ENCODE results near the gene GALNT4.

Gene GALNT4

DNA sequence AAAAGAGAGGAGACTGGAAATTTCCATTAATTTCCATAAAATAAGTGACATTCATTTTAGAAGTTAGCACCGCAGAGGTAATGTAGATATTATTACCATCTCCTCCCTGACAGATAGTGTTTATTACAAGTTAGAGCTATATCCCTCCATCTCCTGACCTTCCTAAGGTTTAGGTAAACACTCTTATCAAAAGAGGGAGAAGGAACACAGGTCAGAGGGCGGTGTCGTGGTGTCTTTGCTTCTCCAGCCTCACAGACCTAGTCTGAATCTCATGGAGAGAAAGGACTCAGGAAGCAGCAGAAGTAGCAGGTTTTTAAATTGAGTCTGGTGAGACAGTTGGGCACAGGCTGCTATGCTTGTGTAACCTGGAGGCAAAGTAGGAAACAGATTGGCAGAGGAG lies 12.8 kb upstream of the GALNT4 start:
- no peak for DNase-seq

DNA sequence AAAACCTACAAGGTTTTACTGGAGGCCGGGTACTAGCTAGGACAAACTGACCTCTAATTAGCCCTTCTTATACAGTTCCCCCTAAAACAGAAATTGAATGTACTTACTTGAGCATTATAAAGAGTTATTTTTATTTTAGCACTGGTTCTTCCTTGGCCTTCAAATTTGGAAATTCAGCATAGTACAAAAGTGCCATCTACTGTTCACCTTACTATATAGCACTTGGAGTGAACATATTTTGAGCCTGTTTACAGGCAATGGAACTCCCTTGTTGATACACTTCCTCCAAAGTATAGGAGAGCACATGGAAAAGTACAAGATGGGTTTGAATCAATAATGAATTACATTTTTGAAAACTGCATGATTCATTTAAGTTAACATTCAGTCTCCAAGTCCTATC lies 5.1 kb upstream of the GALNT4 start:
- DNase-seq = peak in 1 of 56 donors; percentile 57

DNA sequence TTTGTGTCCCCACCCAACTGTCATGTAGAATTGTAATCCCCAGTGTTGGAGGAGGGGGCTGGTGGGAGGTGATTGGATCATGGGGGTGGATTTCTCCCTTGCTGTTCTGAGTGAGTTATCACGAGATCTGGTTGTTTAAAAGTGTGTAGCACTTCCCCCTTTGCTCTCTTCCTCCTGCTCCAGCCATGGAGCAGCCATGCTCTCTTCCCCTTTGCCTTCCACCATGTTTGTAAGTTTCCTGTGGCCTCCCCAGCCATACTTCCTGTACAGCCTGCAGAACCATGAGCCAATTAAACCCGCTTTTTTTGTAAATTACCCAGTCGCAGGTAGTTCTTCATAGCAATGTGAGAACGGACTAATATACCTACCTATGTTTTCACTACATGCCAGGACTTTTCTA lies 3.8 kb upstream of the GALNT4 start:
- DNase-seq = no peak

DNA sequence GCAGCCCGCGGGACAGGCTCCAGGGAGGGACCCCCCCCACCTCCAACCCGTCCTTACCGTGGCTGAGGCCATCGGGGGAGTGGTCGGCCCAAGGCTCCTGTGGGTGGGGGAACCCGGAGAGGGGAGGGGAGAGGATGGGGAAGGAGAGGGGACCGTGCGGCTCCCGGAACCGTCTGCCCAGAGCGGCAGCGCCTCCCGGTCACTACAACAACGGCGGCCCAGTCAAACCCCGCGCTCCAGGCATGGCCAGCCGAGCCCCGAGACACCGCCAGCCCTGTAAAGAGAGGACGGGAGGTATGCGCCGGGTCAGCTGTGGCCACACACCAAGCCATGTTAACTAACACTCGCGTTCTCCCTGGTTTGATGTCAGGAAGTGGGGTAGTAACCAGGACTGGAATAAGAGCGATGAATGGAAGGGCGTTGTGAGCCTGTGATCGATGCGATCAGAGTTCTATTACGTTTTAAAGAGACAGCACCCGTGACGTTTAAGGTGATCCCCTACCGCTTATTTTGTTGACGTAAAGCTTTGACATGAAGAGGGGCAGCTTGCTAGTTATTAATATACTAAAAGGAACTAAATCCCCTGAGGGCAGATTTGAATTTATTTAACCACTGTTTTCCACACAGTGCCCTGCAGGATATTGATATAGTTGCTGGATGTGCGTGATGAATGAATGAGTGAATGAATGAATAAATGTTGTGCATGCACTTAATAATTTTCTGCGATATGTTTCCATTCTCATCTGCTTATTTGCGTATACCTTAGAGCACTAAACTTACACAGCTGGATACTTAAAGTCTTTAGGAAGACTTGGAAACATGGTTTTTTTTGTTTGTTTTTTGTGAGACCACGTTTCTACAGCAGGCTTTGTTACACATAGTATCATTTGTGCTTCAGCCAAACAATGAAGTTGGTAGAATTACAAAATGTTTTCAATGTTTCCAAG lies 1.5 kb upstream of the GALNT4 start, which contains the start of gene POC1B:
Gene POC1B, minus strand, starts transcription at position 224 of the 947 bp plus-strand sequence. Its CDS starts 152 bp downstream, at position 72.
- peak; percentile 20 to 91 (median 78) for DNase-seq

DNA sequence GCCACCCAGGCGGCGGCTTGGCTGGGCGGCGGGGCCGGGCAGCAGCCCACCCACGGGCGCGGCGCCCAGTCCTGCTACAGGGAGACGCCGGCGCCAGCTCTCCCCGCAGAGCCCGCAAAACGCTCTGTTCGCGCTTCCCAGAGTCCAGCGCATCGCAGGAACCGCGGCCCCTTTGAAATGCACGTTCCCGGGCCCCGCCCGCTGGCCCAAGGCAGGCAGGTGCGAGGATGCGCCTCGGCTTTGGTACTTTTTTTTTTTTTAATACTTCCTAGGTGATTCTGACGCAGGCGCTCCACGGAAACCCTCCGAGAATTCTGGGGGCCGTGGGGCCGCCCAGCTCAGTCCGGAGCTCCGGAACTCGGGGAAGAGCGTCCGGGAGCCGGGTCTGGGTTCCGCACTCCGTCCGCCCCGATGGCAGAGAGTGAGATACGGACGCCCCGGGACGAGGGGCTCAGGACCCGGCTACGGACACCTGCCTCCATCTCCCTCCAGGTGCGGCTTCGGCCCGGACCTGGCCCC lies 768 bp upstream of the GALNT4 start:
- peak in 30 of 56 donors; percentile 19 to 76 (median 46) for DNase-seq

DNA sequence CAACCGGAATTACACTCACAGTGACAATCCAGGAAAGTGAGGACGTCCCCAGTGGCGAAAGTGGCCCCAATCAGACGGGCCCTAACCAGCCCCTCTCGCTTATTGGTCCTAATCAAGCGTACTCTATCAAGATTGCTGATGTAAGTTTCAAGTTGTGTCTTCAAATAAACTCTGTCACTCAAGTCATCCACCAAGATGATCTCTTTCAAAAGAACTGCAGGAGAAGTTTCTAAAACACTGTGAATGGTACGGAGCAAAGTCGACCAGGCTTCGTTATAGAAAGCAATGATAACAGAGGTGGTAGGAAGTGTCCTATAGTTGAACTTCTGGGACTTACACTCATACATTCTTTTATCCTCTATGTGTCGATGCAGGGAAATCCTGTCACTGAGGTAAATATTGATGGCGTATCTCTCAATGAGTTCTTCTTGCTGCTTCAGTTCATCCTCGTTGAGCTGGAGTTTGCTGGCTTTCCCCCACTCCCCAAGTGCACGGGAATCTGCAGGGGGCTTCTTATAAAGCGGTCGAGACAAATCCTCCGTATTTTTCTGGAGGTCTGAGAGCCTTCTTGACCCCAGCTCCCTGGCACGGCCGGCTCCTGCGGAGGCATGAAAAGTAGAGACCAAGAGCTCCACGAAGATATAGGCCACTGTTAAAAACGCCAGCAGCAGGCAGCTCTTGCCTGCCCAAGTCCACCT lies 604 bp downstream of the GALNT4 start:
- no peak for DNase-seq

DNA sequence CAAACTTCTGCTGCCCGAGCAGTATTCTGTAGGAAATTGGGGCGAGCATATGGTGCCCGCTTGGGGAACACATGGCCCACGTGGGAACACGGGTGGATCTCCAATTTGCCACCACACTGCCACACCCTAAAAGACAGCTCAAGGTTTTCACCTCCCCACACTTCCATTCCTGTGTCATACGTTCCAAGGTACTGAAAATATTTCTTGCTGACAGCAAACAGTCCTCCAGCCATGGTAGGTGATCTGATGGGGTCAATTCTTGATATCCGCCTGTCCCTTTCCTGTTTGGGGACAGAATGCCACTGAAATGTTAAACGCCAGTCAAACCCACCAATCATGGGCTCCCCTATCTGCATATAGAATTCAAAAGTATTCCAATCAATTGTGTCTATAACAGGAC lies 1.2 kb downstream of the GALNT4 start:
- no peak for DNase-seq

DNA sequence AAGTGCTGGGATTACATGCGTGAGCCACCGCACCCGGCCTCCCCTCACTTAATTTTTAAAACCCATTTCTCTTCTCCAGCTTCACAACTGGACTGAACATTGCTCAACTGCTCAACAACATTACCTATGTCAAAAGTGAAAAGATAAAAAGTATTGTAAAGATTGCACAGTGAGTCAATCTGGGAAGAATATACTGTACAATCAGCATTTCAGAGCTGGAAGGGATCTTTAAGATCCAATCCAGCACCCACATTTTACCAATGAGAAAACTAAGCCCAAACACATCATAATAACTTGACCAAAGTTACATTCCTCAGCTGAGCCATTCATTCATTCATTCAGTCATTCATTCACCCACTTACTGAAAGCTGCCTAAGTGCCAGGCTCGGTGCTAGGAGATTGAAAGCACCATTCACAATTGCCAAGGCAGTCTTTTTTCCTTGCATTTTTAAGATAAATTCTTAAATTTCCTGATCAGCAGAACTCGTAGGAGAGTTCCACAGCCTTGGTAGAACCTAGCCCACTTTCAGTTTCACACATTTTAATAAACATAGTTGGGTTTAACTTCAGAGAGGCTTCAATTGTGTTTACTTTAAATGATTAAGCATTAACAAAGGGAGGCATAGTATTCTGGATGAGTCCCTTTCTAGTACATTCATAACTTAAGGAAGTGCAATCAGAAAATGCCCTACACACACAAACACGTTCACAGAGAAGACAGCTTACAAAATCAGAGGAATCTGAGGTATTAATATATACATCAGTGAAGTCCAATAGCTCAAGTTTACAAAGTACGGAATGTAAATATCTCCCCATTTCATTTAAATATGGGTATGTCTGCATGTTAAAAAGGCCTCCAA lies 3.0 kb downstream of the GALNT4 start:
- DNase-seq = no peak

DNA sequence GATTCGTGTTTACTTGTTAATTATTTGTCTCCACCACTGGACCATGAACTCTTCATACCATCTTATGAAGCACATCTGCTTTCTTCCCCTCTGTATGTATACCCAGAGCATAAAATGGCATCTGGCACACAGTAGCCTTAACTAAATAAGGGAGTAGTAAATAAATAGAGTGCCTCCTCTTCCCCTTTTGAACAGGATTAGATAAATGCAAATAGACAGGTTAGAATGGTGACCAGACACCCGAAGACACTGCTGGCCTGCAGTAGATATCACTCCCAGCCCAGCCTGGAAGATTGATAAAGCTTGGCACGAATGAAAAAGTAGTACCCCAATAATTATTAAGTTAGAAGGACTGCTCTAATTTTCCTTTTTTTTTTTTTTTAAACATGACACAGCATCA lies 6.9 kb downstream of the GALNT4 start:
- DNase-seq = no peak

DNA sequence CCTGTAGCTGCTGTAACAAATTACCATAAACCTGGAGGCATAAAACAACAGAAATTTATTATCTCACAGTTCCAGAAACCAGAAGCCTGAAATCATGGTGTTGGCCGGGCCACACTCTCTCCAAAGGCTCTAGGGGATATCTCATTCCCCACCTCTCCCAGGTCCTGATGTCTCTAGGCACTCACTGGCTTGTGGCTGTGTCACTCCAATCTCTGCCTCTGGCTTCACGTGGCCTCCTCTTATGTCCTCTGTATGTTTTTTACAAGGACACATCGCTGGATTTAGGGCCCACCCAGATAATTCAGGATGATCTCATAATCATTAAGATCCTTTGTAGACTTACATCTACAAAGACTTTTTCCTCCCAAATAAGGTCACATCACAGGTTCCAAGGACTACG lies 8.0 kb downstream of the GALNT4 start:
- DNase-seq = no peak

DNA sequence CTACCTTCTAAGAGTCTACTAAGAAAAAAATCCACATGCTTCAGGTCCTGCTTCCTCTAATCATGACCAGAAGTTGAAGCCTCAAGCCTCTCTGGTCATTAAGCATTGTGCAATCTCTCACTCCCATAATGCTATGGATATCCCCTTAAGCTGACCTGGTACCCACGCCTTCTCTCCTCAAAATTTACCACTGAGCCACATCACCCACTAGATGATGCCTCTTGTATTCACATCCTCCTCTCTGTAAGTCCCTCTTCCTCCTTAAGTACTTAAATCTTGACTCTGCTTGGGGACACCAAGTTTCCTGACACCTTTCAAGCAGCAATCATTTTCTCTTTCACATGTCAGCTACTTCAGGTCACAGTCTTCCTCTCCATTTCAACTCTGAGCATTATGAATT lies 9.8 kb downstream of the GALNT4 start:
- no peak for DNase-seq

DNA sequence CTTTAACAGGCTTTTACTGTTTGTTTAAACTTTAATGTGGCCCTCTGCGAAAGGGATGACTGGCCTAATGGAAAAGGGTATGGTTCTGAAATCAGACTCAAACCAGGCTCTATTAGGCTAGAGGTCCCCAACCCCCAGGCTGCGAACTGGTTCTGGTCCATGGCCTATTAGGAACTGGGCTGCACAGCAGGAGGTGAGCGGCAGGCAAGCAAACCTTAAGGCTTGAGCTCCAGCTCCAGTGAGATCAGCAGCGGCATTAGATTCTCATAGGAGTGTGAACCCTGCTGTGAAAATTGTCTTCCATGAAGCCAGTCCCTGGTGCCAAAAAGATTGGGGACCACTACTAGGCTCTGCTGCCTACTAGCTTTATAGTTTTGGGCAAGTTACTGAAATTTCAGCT lies 11.1 kb downstream of the GALNT4 start:
- DNase-seq = no peak

DNA sequence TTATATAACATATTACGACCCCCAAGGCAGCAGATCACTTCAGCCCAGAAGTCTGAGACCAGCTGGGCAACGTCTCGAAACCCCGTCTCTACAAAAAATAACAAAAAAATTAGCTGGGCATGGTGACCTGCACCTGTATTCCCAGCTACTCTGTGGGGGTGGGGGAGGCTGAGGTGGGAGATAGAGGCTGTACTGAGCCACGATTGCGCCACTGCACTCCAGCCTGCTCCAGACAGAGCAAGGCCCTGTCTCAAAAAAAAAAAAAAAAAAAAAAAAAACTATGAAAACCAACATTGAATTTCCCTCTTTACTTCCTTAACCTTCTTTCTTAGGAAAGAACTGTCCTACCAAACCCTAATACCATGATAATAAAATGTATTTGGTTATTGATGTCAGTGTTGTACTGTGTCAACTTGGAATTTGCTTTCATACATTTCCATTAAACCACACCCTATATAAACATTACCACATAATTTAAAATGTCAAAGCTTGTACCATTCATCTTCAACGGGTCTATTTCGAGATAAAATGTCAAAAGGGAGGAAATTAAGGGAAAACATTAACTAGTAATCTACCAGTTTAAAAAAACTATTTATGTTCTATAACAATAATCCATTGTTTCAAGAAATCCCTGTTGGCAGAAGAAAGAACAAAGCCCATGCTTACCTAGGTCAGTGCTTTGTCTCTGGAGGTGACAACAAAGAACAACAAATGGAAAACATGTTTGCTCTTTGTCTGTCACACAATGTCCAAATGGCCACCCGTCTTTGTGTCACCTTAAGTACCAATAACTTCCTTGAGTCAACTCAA lies 17.4 kb downstream of the GALNT4 start:
- no peak for DNase-seq

DNA sequence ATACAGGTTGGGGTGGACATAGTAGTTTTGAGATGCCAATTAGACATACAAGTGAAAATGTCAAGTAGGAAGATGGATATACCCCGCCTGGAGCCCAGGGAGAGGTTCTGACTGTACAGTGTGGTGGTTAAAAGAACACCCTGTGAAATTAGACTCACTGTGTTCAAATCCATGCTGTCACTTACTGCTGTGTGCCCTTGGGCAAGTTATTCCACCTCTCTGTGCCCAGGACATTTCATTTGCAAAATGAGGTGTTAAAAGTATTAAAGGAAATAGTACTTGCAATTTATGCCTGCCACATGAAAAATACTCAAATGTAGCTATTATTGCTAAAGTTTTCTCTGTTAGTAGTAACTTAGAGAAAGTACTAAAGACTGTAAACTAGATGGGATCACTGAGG lies 18.5 kb downstream of the GALNT4 start:
- DNase-seq = no peak

DNA sequence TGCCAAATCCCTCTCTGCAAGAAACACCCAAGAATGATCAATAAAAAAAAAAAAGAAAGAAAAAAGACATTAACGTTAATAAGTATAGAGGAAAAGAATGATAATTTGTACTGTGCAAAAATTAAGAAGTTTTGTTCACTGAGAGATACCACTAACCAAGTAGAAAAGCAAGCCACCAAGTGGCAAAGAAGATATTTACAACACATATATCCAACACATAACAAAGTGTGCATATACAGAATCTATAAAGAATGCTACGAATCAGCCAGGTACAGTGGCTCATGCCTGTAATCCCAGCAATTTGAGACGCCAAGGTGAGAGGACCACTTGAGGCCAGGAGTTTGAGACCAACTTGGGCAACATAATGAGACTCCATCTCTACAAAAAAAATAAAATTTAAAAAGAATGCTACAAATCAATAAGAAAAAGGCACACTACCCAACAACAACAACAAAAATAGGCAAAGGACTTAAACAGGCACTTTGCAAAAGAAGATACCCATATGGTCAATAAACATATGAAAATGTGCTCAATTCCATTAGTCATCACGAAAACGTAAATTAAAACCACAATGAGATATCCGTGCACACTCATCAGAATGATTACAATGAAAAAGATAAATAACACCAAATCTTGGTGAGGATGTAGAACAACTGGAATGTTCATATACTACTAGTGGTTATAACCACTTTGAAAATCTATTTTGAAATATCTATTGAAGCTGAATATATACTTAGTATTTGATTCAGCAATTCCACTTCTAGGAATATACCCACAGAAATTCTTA lies 19.8 kb downstream of the GALNT4 start:
- DNase-seq = no peak

DNA sequence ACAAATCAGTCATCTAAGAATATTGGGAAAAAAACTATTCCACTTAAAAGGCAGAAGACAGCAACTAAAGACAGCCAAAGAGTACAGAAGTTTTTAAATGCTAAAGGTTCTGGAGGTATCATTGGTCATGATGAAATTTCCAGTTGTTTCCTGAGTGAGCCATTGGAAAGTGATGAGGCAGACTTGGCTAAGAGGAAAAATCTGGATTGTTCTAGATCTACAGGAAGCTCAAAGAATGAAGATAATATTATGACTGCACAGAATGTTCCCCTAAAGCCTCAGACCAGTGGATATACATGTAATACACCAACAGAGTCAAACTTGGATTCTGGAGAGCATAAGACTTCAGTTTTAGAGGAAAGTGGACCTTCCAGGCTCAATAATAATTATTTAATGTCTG lies 22.8 kb downstream of the GALNT4 start:
- DNase-seq = no peak

DNA sequence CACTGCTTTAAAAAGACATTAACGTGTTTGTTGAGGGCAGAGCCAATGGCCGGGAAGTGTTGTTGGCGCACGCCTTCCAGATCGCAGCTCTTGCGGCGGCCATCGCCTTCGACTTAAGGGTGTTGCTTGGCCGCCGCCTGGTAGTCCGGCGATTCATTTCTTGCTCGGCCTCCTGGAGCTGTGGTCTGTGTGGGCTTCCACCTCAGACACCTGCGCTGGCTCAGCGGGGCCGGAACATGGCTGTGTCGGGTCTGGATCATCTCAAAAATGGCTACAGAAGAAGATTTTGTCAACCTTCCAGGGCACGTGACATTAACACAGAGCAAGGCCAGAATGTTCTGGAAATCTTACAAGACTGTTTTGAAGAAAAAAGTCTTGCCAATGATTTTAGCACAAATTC lies 24.7 kb downstream of the GALNT4 start:
- peak in 2 of 56 donors; percentile 6 to 11 for DNase-seq

DNA sequence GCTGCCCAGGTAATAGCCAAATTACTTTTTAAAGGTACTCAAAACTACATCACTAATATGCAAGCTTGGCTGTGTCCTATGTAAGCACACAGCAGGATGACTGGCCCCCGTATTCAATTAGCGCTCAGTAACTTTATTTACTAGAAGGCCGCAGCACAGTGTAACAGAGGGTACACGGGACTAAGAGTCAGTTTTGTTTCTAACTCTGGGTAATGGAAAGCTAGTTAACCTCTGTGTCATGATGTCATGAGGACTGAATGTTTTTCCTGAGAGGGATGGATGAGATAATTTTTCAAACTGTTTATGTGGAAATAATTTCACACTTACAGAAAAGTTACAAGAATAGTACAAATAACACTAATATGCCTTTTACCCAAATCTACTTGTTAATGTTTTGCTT lies 27.1 kb downstream of the GALNT4 start:
- DNase-seq = no peak

DNA sequence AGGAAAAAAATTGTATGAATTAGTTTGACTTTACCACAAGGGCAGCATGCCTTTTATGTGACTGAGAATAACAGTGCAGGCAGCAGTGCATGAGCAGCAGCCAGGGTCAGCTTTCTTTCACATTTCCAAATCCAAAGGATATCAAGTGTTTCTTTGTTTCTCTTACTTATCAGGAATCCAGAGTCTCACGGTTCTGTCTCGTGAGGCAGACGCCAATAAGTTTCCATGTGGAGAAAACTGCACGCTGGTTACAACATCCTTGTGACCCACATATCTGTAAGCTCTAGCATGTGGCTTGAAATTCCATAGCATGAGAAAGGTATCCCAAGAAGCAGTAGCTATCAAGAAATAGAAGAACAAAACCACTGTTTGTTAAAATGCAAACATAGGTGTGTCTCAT lies 27.6 kb downstream of the GALNT4 start:
- DNase-seq = no peak
